CD8-positive, alpha-beta memory T cell (primary cell): ENCODE data around the gene SLC39A11. TPM values are rescaled to one million over a fixed set of nuclear protein-coding genes. Genes with fewer than 3 reads are reported as not detected.

Experiments used
- CTCF ChIA-PET: fragments of 350-600 bp; sonication (Branson Sonifier 250); formaldehyde crosslinking; loops from one replicate; lab custom pipeline; 2021; ENCODE audit warnings: antibody characterized with exemption; lab: Charles Lee
- POLR2A ChIA-PET: fragments of 350-600 bp; sonication (Branson Sonifier 250); formaldehyde crosslinking; loops from one replicate; lab custom pipeline; 2021; ENCODE audit warnings: antibody characterized with exemption; lab: Charles Lee
- DNase-seq, 5 donors: peaks; one replicate each; pipeline versions ENCODE4 v3.0.0 to v3.0.0-alpha.2; 2020 to 2022; ENCODE audit warnings: mixed read lengths in 1 of 5
- H3K27ac ChIP-seq: one replicate; pipeline ENCODE4 v1.7.0; 2013; ENCODE audit warnings: low read depth, mild to moderate bottlenecking, low read length, moderate library complexity
- H3K27me3 ChIP-seq: 2 replicates; pipeline ENCODE4 v1.7.0; 2013; ENCODE audit warnings: low read length, mild to moderate bottlenecking; ENCODE audit not compliant: insufficient read depth, poor library complexity, severe bottlenecking
- H3K36me3 ChIP-seq: 2 replicates; pipeline ENCODE4 v1.7.0; 2013; ENCODE audit warnings: mild to moderate bottlenecking, low read length, moderate library complexity; ENCODE audit not compliant: insufficient read depth
- H3K4me1 ChIP-seq: 2 replicates; pipeline ENCODE4 v1.7.0; 2013; ENCODE audit warnings: mild to moderate bottlenecking, low read length, moderate library complexity; ENCODE audit not compliant: insufficient read depth
- H3K4me3 ChIP-seq: 2 replicates; pipeline ENCODE4 v1.7.0; 2013; ENCODE audit warnings: mild to moderate bottlenecking, low read length
- H3K9me3 ChIP-seq: 2 replicates; pipeline ENCODE4 v1.7.0; 2013; ENCODE audit warnings: mild to moderate bottlenecking, low read length
- H3K27ac Mint-ChIP-seq, 8 donors: one replicate each; pipeline ENCODE4 v1.8.0; 2020 to 2021; ENCODE audit warnings: mixed read lengths in 8 of 8, mild to moderate bottlenecking in 6 of 8, inconsistent platforms in 3 of 8, moderate library complexity in 3 of 8
- H3K27me3 Mint-ChIP-seq, 2 donors: one replicate each; pipeline ENCODE4 v1.8.0; 2020 to 2021; ENCODE audit warnings: mixed read lengths in 2 of 2, mild to moderate bottlenecking in 1 of 2, moderate library complexity in 1 of 2
- H3K36me3 Mint-ChIP-seq, 3 donors: one replicate each; pipeline ENCODE4 v1.8.0; 2020 to 2021; ENCODE audit warnings: mixed read lengths in 3 of 3, inconsistent platforms in 1 of 3, mild to moderate bottlenecking in 1 of 3
- H3K4me1 Mint-ChIP-seq, 3 donors: one replicate each; pipeline ENCODE4 v1.8.0; 2020 to 2021; ENCODE audit warnings: mixed read lengths in 3 of 3, inconsistent platforms in 1 of 3, mild to moderate bottlenecking in 1 of 3
- H3K4me3 Mint-ChIP-seq, 7 donors: one replicate each; pipeline ENCODE4 v1.8.0; 2020 to 2021; ENCODE audit warnings: mixed read lengths in 7 of 7, mild to moderate bottlenecking in 6 of 7, moderate library complexity in 4 of 7, inconsistent platforms in 2 of 7
- H3K9me3 Mint-ChIP-seq, 5 donors: one replicate each; pipeline ENCODE4 v1.8.0; 2020 to 2022; ENCODE audit warnings: mixed read lengths in 5 of 5, mild to moderate bottlenecking in 3 of 5, moderate library complexity in 2 of 5, inconsistent platforms in 1 of 5
- polyA plus RNA-seq: library from polyadenylated mRNA; unstranded; fragments of 300-500 nt; fragmentation: Illumina TruSeq; gene quantifications from one replicate; pipeline ENCODE4 v1.2.3, GENCODE V29; 2021
- total RNA-seq, 2 experiments: library from RNA; stranded (reverse); gene quantifications; one replicate each; pipeline ENCODE4 v1.2.3, GENCODE V29; 2021

SLC39A11 gene
- total and polyA plus RNA-seq, 3 experiments from 2014 or later = 13.1 to 18.5 (median 17.2) TPM

DNA sequence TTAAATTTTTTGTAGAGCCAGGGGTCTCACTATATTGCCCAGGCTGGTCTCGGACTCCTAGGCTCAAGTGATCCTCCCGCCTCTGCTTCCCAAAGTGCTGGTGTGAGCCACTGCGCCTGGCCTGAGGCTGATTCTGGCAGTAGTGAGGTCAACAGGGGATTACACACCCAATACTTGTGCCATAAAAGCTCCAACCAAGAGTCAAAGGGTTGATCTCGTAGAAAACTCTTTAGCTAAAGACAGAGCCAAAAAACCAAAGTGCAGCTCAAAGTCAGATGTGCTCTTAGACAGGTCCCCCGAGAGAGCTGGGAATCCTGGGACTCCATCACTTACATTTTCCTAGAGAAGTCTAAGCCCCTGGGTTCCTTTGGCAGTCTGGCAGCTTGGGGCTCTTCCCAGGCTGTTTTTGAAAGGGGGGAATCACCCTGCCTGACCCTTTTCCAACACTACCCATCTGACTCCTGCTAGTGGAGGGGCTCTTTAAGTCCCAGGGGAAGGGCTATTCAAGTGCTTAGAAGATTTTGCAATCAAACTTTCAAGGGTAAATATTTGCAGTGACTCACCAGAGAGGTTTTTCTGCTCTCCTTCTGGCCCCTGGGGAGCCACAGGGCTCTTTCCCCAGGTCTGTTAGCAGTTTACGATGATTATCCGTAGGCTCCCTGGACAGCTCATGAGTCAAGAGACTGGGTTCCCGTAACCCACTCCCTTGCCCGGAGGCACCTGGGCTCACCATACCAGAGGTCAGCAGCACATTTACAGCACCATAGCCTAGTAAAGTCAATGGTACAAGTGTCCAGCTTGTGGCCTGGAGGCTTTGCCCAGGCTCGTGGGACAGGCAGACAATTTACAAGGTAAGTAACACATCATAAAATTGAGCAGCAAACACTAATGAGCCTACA is 408.7 kb downstream of the SLC39A11 start:
- no peak for DNase-seq
- no peaks in the 10 kb centered on the region for H3K27me3 Mint-ChIP-seq
- no peak overlapping the region for H3K4me3 Mint-ChIP-seq

DNA sequence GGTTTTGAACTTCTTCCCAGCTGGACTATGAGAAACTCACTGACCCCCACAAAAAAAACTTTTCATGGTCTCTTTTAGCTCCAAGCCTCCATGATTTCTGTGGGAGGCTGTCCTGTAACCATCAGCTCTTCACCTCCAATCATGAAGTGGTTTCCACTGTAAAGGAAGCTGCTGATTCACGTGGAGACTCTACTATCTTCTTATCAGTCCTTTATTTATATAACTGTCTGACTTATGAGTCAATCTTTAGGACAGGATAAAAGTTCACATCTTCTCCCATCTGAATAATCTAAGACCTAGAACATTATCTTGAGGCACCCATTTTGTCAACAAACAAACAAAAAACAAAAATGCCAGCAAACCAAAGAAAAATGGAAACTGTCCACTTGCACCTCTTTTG is 409.9 kb downstream of the SLC39A11 start:
- H3K4me1 Mint-ChIP-seq = no peaks in the 10 kb centered on the region
- no peaks in the 10 kb centered on the region for H3K36me3 ChIP-seq
- peaks cover 0 to 30% (median 0%) of the 10 kb centered on the region in 3 donors for H3K36me3 Mint-ChIP-seq
- no peak overlapping the region for H3K27ac ChIP-seq
- no peak overlapping the region for H3K4me3 ChIP-seq
- no peaks in the 10 kb centered on the region for H3K27me3 ChIP-seq
- H3K27ac Mint-ChIP-seq = no peak overlapping the region
- H3K9me3 Mint-ChIP-seq = peaks cover 0 to 2% (median 0%) of the 10 kb centered on the region in 5 donors
- ChIA-PET CTCF (no interaction called here), POLR2A (no interaction called here)
- H3K4me3 Mint-ChIP-seq = no peak overlapping the region
- DNase-seq = no peak
- H3K4me1 ChIP-seq = no peaks in the 10 kb centered on the region
- no peaks in the 10 kb centered on the region for H3K27me3 Mint-ChIP-seq
- no peaks in the 10 kb centered on the region for H3K9me3 ChIP-seq

More for the DNA sequence above, 408.7 kb downstream of the SLC39A11 start:
- Mint-ChIP-seq H3K27ac (peak overlapping the region in 1 of 8 donors; percentile 45), H3K4me1 (no peaks in the 10 kb centered on the region), H3K9me3 (peaks cover 0 to 2% (median 0%) of the 10 kb centered on the region in 5 donors), H3K36me3 (peaks cover 0 to 27% (median 0%) of the 10 kb centered on the region in 3 donors)
- POLR2A ChIA-PET = no interaction called here
- Histone ChIP-seq H3K27me3 (no peaks in the 10 kb centered on the region), H3K4me3 (no peak overlapping the region), H3K36me3 (no peaks in the 10 kb centered on the region), H3K27ac (no peak overlapping the region), H3K9me3 (no peaks in the 10 kb centered on the region), H3K4me1 (no peaks in the 10 kb centered on the region)
- CTCF ChIA-PET = no interaction called here

DNA sequence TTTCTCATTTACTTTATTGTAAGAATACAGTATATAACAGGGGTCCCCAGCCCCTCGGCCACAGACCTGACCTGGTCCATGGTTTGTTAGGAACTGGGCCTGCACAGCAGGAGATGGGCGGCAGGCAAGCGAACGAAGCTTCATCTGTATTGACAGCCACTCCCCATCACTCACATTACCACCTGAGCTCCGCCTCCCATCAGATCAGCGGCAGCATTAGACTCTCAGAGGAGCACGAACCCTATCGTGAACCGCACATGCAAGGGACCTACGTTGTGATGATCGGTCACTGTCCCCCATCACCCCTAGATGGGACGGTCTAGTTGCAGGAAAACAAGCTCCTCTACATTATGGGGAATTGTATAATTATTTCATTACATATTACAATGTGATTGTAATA is 410.6 kb downstream of the SLC39A11 start:
- Mint-ChIP-seq H3K27ac (no peak overlapping the region), H3K27me3 (no peaks in the 10 kb centered on the region), H3K4me3 (no peak overlapping the region), H3K9me3 (peaks cover 0 to 2% (median 0%) of the 10 kb centered on the region in 5 donors), H3K36me3 (peaks cover 0 to 32% (median 0%) of the 10 kb centered on the region in 3 donors), H3K4me1 (no peaks in the 10 kb centered on the region)
- ChIA-PET CTCF (no interaction called here), POLR2A (no interaction called here)
- Histone ChIP-seq H3K27me3 (no peaks in the 10 kb centered on the region), H3K4me3 (no peak overlapping the region), H3K9me3 (no peaks in the 10 kb centered on the region), H3K36me3 (no peaks in the 10 kb centered on the region), H3K4me1 (no peaks in the 10 kb centered on the region), H3K27ac (no peak overlapping the region)
- DNase-seq = no peak

DNA sequence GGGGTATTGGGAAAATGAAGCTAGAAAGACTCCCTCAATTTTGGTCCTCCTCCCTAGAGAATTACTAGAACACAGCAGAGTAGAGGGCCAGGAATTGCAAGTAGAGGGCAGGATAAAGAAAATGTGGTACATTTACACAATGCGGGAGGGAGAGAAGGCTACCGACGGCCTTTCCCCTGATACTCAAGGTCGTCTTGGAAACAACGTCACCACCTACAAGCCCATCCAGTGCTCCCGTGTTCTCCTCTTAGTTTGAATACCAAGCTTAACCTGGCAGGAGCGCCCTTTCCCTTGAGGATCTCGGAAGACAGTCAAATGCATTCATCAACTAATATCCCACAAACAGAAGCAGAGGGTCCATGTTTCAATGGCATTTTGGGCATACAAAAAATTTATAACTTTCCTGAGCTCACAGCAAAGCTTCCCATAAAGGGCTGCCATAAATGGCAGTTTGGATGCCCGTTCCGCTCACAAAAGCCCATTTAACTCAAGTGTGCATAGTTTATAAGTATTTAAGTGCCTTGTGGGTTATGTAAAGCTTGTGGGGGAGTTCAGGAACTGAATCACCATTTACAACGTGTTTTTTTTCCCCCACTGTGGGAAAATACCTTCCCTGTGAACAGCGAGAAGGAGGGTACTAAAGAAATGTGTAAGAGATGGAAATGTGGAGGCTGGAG is 414.6 kb downstream of the SLC39A11 start:
- CTCF ChIA-PET = no interaction called here
- Mint-ChIP-seq H3K4me1 (no peaks in the 10 kb centered on the region), H3K4me3 (no peak overlapping the region)

DNA sequence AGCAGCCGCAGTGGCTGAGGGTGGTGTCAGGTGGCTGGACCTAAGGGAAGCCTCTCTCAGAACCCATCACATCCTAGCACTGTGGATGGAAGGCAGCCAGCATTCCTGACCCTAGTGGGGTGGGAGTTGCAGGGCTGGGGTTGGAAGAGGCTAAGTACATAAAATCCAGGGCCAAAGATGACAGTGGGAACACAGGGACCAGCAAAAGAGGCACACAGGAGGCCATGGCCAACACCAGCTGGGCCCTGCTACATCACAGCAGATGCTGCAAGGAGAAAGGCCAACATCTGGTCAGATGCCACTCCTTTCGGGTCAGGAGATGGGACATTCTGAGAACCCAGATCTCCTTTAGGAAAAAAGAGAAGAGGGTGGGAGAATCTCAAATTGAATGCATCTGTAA is 415.4 kb downstream of the SLC39A11 start:
- DNase-seq = no peak
- CTCF ChIA-PET = no interaction called here
- Mint-ChIP-seq H3K4me1 (no peaks in the 10 kb centered on the region), H3K36me3 (peaks cover 0 to 48% (median 0%) of the 10 kb centered on the region in 3 donors), H3K27me3 (no peaks in the 10 kb centered on the region), H3K4me3 (no peak overlapping the region), H3K9me3 (peaks cover 0 to 3% (median 0%) of the 10 kb centered on the region in 5 donors), H3K27ac (no peak overlapping the region)
- no peak overlapping the region for H3K4me3 ChIP-seq
- H3K27me3 ChIP-seq = no peaks in the 10 kb centered on the region
- H3K36me3 ChIP-seq = no peaks in the 10 kb centered on the region
- no peaks in the 10 kb centered on the region for H3K4me1 ChIP-seq
- no peak overlapping the region for H3K27ac ChIP-seq
- POLR2A ChIA-PET = no interaction called here
- H3K9me3 ChIP-seq = no peaks in the 10 kb centered on the region

More for the DNA sequence above, 414.6 kb downstream of the SLC39A11 start:
- POLR2A ChIA-PET = no interaction called here
- Mint-ChIP-seq H3K27ac (no peak overlapping the region), H3K9me3 (peaks cover 0 to 3% (median 0%) of the 10 kb centered on the region in 5 donors), H3K36me3 (peaks cover 0 to 48% (median 0%) of the 10 kb centered on the region in 3 donors), H3K27me3 (no peaks in the 10 kb centered on the region)
- no peak for DNase-seq
- no peaks in the 10 kb centered on the region for H3K4me1 ChIP-seq
- H3K9me3 ChIP-seq = no peaks in the 10 kb centered on the region
- H3K4me3 ChIP-seq = no peak overlapping the region
- H3K27ac ChIP-seq = no peak overlapping the region
- H3K27me3 ChIP-seq = no peaks in the 10 kb centered on the region
- no peaks in the 10 kb centered on the region for H3K36me3 ChIP-seq

DNA sequence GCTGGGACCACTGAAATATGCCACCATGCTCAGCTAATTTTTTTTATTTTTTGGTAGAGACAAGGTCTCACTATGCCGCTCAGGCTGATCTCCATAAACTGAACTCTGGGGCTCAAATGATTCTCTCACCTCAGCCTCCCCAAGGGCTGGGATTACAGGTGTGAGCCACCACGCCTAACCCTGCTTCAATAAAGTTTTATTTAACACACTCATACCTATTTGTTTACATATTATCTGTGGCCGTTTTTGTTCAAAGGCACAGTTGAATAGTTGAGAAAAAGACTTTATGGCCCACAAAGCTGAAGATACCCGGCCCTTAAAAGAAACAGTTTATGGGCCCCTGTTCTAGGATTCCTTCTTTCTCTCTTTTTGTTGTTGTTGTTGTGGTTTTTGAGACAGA is 419.8 kb downstream of the SLC39A11 start:
- Mint-ChIP-seq H3K27ac (no peak overlapping the region), H3K36me3 (peaks cover 0 to 37% (median 0%) of the 10 kb centered on the region in 3 donors), H3K4me1 (no peaks in the 10 kb centered on the region), H3K27me3 (no peaks in the 10 kb centered on the region), H3K9me3 (peaks cover 0 to 2% (median 0%) of the 10 kb centered on the region in 5 donors), H3K4me3 (no peak overlapping the region)
- DNase-seq = no peak
- Histone ChIP-seq H3K9me3 (no peaks in the 10 kb centered on the region), H3K36me3 (no peaks in the 10 kb centered on the region), H3K4me1 (no peaks in the 10 kb centered on the region), H3K27ac (no peak overlapping the region), H3K4me3 (no peak overlapping the region), H3K27me3 (no peaks in the 10 kb centered on the region)
- CTCF ChIA-PET = interaction anchor here (1.4 kb wide), 1 partner anchor 55 kb away, joined by 3 read pairs; no protein-coding TSS in a partner anchor
- POLR2A ChIA-PET = no interaction called here

DNA sequence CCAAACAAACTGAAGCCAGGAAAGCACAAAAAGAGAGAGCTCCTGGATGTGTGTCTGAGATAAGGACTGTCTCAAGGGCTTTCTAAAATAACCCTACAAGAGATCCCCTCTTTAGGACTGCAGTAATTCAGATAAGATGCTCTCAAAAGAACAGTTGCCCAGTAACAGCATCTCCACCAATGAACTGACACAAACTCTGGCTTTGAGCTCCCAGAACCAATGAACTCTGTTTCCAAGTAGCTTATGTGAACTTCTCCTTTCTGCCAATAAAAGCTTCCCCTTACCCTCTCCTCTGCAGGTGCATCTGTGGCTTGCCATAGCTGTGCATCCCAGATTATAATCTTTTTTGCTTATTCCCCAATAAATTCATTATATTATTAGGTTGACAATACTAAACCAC is 421.5 kb downstream of the SLC39A11 start:
- DNase-seq = no peak
- Mint-ChIP-seq H3K27ac (no peak overlapping the region), H3K36me3 (peaks cover 0 to 29% (median 0%) of the 10 kb centered on the region in 3 donors), H3K4me1 (no peaks in the 10 kb centered on the region), H3K27me3 (peaks cover 0 to 3% of the 10 kb centered on the region in 2 donors), H3K9me3 (peaks cover 0 to 2% (median 0%) of the 10 kb centered on the region in 5 donors), H3K4me3 (no peak overlapping the region)
- Histone ChIP-seq H3K27ac (no peak overlapping the region), H3K9me3 (no peaks in the 10 kb centered on the region), H3K4me3 (no peak overlapping the region), H3K4me1 (no peaks in the 10 kb centered on the region), H3K27me3 (no peaks in the 10 kb centered on the region), H3K36me3 (no peaks in the 10 kb centered on the region)
- CTCF ChIA-PET = interaction anchor here (0.9 to 1.4 kb wide), 2 partner anchors 9 to 56 kb away, joined by 3 read pairs; no protein-coding TSS in a partner anchor
- POLR2A ChIA-PET = no interaction called here
